KOPT-K1 (cell line): ENCODE data around the gene HAUS6.
"Not testable (repeated sequence)": the region's sequence is repeated elsewhere in the genome, so short reads cannot be mapped to it uniquely, and the experiment has no call there.

Experiments used
- H3K27ac ChIP-seq: fragments of 200-600 bp; sonication (generic); 2 replicates; pipeline ENCODE4 v1.5.1; 2016; ENCODE audit warnings: antibody characterized with exemption, mild to moderate bottlenecking, low read depth, low read length; ENCODE audit not compliant: poor library complexity, severe bottlenecking
- H3K36me3 ChIP-seq: fragments of 200-600 bp; sonication (generic); 2 replicates; pipeline ENCODE4 v1.5.1; 2017; ENCODE audit warnings: antibody characterized with exemption, mild to moderate bottlenecking, low read length, moderate library complexity; ENCODE audit not compliant: insufficient read depth
- H3K9me3 ChIP-seq: fragments of 200-600 bp; sonication (generic); 2 replicates; pipeline ENCODE4 v1.5.1; 2017; ENCODE audit warnings: antibody characterized with exemption, low read length, mild to moderate bottlenecking; ENCODE audit not compliant: insufficient read depth, poor library complexity, severe bottlenecking

HAUS6 gene

DNA sequence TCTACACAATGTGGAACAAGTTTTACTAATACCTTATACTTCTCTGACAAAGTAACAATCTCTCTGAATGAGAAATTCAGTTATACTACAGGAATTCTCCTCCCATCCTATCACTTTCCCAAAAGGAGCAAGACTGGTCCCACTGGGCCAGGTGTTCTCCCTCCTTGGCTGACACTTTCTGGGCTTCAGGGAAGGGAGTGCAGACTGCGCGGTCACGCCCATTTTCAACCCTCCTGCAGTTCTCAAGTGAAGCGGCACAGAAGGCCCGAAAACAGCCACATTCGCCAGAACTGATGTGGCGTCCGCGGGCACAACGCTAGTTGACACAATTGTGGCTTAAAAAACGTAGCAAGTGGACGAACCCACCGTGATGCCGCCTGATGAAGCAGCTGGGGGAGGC is 70.3 kb downstream of the HAUS6 start:
- Histone ChIP-seq H3K36me3 (no peaks in the 10 kb centered on the region), H3K27ac (no peak overlapping the region), H3K9me3 (no peaks in the 10 kb centered on the region)

DNA sequence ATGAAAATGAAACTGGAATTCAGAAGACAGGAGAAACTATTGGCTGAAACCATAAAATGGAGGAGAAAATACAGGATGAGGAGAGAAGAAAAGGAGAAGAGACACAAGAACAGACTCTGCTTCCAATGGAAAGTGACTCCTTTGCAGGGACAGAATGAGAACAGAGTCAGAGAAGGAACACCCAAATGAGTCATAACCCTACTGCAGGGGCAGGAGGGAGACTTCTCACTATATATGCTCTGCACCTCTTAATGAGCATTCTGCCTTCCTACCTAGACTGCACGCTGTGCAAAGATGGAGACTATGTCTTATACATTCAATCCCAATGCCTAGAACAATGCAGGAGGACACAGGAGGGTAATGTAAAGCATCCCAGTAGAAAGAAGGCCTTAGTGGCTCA is 71.8 kb downstream of the HAUS6 start:
- H3K36me3 ChIP-seq: no peaks in the 10 kb centered on the region
- no peak overlapping the region for H3K27ac ChIP-seq
- no peaks in the 10 kb centered on the region for H3K9me3 ChIP-seq

DNA sequence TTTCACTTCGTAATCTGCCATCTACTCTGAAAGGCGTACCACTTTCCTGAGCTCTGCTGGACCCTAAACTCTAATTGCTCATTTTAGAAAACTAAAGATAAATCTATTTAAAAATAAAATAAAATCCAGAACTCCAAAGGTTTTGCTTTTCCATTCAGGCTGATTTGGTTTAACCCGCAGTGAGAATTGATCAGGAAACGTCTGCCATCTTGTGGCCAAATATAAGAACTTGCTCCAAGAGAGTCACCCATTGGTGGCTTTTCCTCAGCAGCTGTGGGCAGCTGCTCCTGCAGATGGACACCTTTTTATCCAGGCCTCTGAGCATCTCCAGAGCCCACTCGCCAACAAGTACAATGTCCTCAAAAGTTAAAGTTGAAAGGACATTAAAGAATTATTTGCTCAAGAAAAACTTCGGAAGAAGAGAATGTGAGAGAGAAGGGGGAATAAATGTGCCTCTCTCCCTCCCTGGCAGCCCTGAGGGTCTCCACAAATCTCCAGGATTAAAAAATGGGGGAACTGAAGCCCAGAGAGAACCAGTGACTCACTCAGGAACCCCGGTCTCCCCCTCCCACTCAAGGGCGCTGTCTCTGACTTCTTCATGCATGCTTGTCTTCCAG is 73.8 kb downstream of the HAUS6 start:
- H3K36me3 ChIP-seq: no peaks in the 10 kb centered on the region
- H3K9me3 ChIP-seq: no peaks in the 10 kb centered on the region
- no peak overlapping the region for H3K27ac ChIP-seq

DNA sequence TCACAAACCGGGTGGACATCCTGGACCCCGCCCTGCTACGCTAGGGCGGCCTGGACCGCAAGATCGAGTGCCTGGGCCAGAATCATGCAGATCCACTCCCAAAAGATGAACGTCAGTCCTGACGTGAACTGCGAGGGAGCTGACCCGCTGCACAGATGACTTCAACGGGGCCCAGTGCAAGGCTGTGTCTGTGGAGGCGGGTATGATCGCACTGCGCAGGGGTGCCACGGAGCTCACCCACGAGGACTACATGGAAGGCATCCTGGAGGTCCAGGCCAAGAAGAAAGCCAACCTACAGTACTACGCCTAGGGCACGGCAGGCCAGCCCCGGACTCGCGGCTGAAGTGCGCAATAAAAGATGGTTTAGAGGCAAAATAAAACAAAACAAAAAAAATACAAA is 74.9 kb downstream of the HAUS6 start:
- Histone ChIP-seq H3K27ac (no peak overlapping the region), H3K9me3 (no peaks in the 10 kb centered on the region), H3K36me3 (no peaks in the 10 kb centered on the region)

DNA sequence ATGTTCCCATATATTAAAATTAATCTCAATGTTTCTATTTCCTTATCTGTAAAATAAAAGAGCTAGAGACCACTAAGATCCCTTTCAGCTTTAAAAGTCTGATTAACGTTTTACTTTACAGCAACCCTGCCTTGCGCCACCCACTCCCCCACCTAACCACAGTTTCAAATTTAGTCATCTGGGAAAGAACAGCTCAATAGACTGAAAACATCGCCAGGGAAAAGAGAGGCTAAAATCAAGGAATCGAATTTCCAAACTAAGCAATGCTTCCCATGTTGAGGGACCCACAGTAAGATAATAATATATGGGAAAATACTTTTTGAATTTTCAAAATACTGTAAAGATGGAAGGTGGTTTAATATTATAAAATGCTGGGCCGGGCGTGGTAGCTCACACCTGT is 76.3 kb downstream of the HAUS6 start:
- H3K36me3 ChIP-seq: no peaks in the 10 kb centered on the region
- H3K27ac ChIP-seq: no peak overlapping the region
- H3K9me3 ChIP-seq: no peaks in the 10 kb centered on the region

DNA sequence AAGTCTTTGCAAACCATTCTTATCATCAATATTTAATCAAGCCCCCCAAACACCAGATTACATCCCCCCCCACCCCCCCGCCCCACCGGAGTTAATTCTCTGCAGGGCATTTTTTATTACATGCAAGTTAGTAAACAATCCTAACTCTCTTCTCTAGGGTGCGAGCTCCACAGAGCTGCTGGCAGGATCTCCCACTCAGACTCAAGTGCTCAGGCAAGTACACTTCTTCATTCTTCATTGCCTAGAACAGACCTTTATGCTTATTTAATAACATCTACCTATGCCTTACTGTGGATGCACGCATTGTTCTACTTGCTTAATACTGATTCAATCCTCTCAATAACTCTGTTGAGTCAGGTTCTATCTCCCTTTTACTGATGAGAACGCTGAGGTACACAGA is 79.6 kb downstream of the HAUS6 start:
- H3K9me3 ChIP-seq: no peaks in the 10 kb centered on the region
- no peak overlapping the region for H3K27ac ChIP-seq
- H3K36me3 ChIP-seq: no peaks in the 10 kb centered on the region

DNA sequence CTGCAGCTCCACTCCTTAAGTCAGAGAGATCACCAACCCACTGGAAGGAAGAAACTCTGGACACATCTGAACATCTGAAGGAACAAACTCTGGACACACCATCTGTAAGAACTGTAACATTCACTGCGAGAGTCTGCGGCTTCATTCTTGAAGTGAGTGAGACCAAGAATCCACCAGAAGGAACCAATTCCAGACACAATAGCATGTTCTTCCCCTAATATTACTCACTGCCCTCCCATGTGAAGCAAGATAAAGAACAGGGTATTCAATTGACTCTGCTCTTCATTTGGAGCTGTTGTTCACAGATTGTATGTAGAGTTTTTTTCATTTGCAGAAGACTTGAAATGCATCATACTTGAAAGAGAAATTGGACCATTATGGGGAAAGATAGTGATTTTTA is 80.5 kb downstream of the HAUS6 start:
- Histone ChIP-seq H3K36me3 (no peaks in the 10 kb centered on the region), H3K27ac (no peak overlapping the region), H3K9me3 (no peaks in the 10 kb centered on the region)

DNA sequence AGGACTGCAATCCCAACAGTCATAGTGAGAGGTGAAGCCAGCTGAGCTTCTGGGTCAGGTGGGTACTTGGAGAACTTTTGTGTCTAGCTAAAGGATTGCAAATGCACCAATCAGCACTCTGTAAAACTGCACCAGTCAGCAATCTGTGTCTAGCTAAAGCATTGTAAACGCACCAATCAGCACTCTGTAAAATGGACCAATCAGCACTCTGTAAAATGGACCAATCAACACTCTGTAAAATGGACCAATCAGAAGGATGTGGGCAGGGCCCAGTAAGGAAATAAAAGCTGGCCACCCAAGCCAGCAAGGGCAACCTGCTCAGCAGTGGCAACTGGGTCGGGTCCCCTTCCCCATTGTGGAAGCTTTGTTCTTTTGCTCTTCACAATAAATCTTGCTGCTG is 81.1 kb downstream of the HAUS6 start:
- H3K27ac ChIP-seq, H3K9me3 ChIP-seq, H3K36me3 ChIP-seq: not testable (repeated sequence)

DNA sequence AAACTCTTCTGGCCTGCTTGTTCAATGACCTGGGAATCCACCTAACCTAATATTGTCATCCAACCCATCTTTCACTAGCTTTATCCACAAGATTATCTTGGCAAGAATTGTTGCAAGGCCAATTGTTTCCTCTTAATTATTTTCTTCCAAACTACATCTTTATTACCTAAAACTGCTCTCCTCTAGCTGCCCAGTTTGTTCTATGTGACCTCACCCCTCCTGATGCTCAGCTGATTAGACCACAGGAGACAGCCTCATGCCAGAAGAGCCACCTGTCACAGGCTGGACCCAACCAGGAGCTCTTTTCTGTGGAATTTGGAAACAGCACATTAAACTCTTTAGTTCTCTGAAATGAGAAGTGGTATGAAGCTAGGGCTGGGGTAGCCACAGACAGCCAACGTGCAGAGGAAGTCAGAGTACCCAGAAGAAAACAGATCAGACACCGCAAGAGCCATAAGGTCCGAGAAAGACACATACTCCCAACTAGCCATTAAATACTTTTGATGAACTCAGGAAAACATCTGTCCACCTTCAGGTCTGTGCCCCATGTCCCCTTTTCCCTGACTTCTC is 81.7 kb downstream of the HAUS6 start:
- Histone ChIP-seq H3K9me3 (no peaks in the 10 kb centered on the region), H3K36me3 (no peaks in the 10 kb centered on the region), H3K27ac (no peak overlapping the region)

DNA sequence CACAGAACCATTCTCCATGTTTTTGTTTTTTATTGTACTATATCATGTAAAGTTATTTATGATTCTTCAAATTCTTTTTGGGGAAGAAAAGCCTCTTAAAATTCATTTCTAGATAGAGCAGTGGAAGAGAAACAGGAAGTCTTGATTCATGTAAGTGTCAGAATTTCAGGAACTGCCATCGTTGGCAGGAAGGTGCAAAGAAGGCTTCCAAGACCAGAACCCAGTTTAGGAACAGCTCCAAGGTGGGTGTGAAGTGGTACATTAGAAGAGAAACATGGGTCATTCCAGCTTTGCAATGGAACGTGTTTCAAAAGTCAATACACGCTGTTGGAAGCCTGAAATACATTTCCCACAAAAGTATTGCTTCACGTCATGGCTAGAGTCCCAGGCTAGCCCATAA is 84.5 kb downstream of the HAUS6 start:
- H3K36me3 ChIP-seq: no peaks in the 10 kb centered on the region
- no peaks in the 10 kb centered on the region for H3K9me3 ChIP-seq
- no peak overlapping the region for H3K27ac ChIP-seq

DNA sequence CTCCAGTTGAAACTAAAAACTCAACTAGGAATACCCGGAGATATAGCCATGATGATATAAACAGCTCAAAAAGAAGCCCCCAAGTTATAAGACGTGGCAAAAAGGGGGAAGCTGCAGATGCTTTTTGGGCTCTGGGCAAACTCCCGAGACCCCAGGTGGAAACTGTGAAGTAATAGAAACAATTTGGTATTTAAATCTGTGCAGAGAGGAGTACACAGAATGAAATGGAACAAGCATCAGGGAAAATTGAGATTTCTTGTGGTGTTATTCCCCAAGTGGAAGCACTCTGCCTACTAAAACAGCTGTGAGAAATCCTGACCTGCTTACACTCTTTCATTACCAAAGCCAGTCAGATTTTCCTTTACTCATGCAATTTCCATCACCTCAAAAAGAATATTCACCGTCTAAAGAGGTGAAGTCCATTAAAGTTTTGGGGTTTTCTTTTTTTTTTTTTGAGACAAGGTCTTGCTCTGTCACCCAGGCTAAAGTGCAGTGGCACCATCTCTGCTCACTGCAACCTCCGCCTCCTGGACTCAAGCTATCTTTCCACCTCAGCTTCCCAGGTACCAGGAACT is 93.2 kb downstream of the HAUS6 start:
- Histone ChIP-seq H3K36me3 (no peaks in the 10 kb centered on the region), H3K9me3 (no peaks in the 10 kb centered on the region), H3K27ac (no peak overlapping the region)
